Measurements from ENCODE around the gene GPC6. TPM values are rescaled to one million over a fixed set of nuclear protein-coding genes. Genes with fewer than 3 reads are reported as not detected.

GPC6 gene
- total RNA-seq, 1 experiment from 2014 or later: not detected

GRCh38 chr13:93975242-93975641 is 748.6 kb downstream of the GPC6 start:
- no peaks in the 10 kb centered on the region for H3K4me1 ChIP-seq (replicated peaks; ENCODE audit: insufficient read depth)
- POLR2A ChIA-PET (ENCODE audit: unreplicated experiment): no interaction called here
- no peak overlapping the region for H3K4me2 ChIP-seq
- no peaks in the 10 kb centered on the region for H3K27me3 ChIP-seq (ENCODE audit: insufficient read depth, low read depth)
- no peaks in the 10 kb centered on the region for H4K20me1 ChIP-seq (ENCODE audit: insufficient read depth)
- no TSS peak for BruUV-seq (replicated peaks)
- CTCF ChIA-PET: no interaction called here
- no peak overlapping the region for H2AFZ ChIP-seq
- no peak overlapping the region for H3K27ac ChIP-seq
- no peak for DNase-seq
- H3K4me3 ChIP-seq: no peak overlapping the region
- H3K36me3 ChIP-seq (ENCODE audit: low read depth): no peaks in the 10 kb centered on the region
- H3K9me3 ChIP-seq (ENCODE audit: insufficient read depth, low read depth): no peaks in the 10 kb centered on the region
- no peaks in the 10 kb centered on the region for H3K79me2 ChIP-seq (ENCODE audit: low read depth)
- H3F3A ChIP-seq (ENCODE audit: insufficient read depth, low read depth): no peaks in the 10 kb centered on the region
- TF ChIP-seq EZH2 (IDR thresholded peaks at IDR 0.05; ENCODE audit: low read depth) (no peak), CTCF (conservative IDR thresholded peaks at IDR 0.05) (no peak)
- intact Hi-C loops (cut with micrococcal nuclease; ENCODE audit: unreplicated experiment): no loop called here
- H3K9me2 ChIP-seq (ENCODE audit: insufficient read depth): no peaks in the 10 kb centered on the region

- ChIA-PET CTCF (no interaction called here), POLR2A (ENCODE audit: unreplicated experiment) (no interaction called here)
- H3K4me1 ChIP-seq (replicated peaks; ENCODE audit: insufficient read depth): no peaks in the 10 kb centered on the region
- no peaks in the 10 kb centered on the region for H3F3A ChIP-seq (ENCODE audit: insufficient read depth, low read depth)
- no peaks in the 10 kb centered on the region for H3K9me2 ChIP-seq (ENCODE audit: insufficient read depth)
- H2AFZ ChIP-seq: no peak overlapping the region
- TF ChIP-seq EZH2 (IDR thresholded peaks at IDR 0.05; ENCODE audit: low read depth) (no peak), CTCF (conservative IDR thresholded peaks at IDR 0.05) (no peak)
- H3K27me3 ChIP-seq (ENCODE audit: insufficient read depth, low read depth): no peaks in the 10 kb centered on the region
- BruUV-seq (replicated peaks): no TSS peak
- H3K4me2 ChIP-seq: no peak overlapping the region
- no peaks in the 10 kb centered on the region for H3K79me2 ChIP-seq (ENCODE audit: low read depth)
- H3K27ac ChIP-seq: no peak overlapping the region
- no peaks in the 10 kb centered on the region; the same call in 1 of the 2 replicates for H4K20me1 ChIP-seq (ENCODE audit: insufficient read depth)
- intact Hi-C loops (cut with micrococcal nuclease; ENCODE audit: unreplicated experiment): no loop called here
- no peak overlapping the region for H3K4me3 ChIP-seq
- no peak for DNase-seq
- H3K9me3 ChIP-seq (ENCODE audit: insufficient read depth, low read depth): no peaks in the 10 kb centered on the region
- H3K36me3 ChIP-seq (ENCODE audit: low read depth): no peaks in the 10 kb centered on the region
Observed at GRCh38 chr13:93976528-93976927, 749.9 kb downstream of the GPC6 start.

DNA sequence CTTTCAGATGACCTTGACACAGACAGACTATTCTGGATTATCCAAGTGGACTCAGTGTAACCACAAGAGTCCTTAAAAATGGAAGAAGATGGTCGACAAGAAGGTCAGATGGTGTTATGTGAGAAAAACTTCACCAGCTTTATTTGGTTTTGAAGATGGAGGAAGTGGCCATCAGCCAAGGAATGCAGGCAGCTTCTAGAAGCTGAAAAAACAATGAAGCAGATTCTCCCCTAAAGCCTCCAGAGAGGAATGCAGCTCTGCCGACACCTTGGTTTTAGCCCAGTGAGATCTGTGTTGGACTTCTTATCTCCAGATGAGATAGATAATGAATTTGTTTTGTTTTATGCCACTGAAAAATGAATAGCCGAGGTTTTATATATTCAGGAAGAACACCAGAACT is 751.4 kb downstream of the GPC6 start:
- Histone ChIP-seq H3K9me3 (ENCODE audit: insufficient read depth, low read depth) (no peaks in the 10 kb centered on the region), H3K4me2 (no peak overlapping the region), H3K36me3 (ENCODE audit: low read depth) (no peaks in the 10 kb centered on the region), H2AFZ (no peak overlapping the region), H3F3A (ENCODE audit: insufficient read depth, low read depth) (no peaks in the 10 kb centered on the region), H3K79me2 (ENCODE audit: low read depth) (no peaks in the 10 kb centered on the region), H3K4me1 (replicated peaks; ENCODE audit: insufficient read depth) (no peaks in the 10 kb centered on the region), H3K9me2 (ENCODE audit: insufficient read depth) (no peaks in the 10 kb centered on the region), H4K20me1 (ENCODE audit: insufficient read depth) (no peaks in the 10 kb centered on the region; the same call in 1 of the 2 replicates), H3K27me3 (ENCODE audit: insufficient read depth, low read depth) (no peaks in the 10 kb centered on the region), H3K4me3 (no peak overlapping the region), H3K27ac (no peak overlapping the region)
- TF ChIP-seq CTCF (conservative IDR thresholded peaks at IDR 0.05): no peak
- CTCF ChIA-PET: no interaction called here
- BruUV-seq (replicated peaks): no TSS peak
- intact Hi-C loops (cut with micrococcal nuclease; ENCODE audit: unreplicated experiment): no loop called here
- no peak for DNase-seq
- POLR2A ChIA-PET (ENCODE audit: unreplicated experiment): no interaction called here
